GM13976 (cell line): ENCODE measurements around the gene GLB1L2.

Experiments used
- DNase-seq: peaks from one replicate; pipeline ENCODE4 v3.0.0; 2012; ENCODE audit warnings: low spot score
- CTCF ChIP-seq: IDR thresholded peaks from 2 replicates; pipeline ENCODE4 v1.5.1; 2012; ENCODE audit warnings: borderline replicate concordance, mild to moderate bottlenecking; ENCODE audit not compliant: insufficient read depth; ENCODE audit errors: extremely low read depth, missing control alignments, control extremely low read depth
- in situ Hi-C: fragments of 300-500 bp; cut with MboI; formaldehyde crosslinking; loops from one replicate; pipeline ENCODE4 v1.12.0; 2022; ENCODE audit warnings: low sequenced_read_pairs, mixed read lengths, inconsistent platforms; ENCODE audit not compliant: unreplicated experiment

The GLB1L2 gene

GRCh38 chr11:134333946-134334345 lies 2.2 kb downstream of the GLB1L2 start:
- in situ Hi-C loops = no loop called here
- no peak for DNase-seq
- TF ChIP-seq CTCF = no peak

GRCh38 chr11:134334796-134335571 lies 3.2 kb downstream of the GLB1L2 start:
- no peak for TF ChIP-seq CTCF
- DNase-seq = no peak
- in situ Hi-C loops = no loop called here

GRCh38 chr11:134337051-134337450 lies 5.3 kb downstream of the GLB1L2 start:
- no peak for DNase-seq
- in situ Hi-C loops = no loop called here
- no peak for TF ChIP-seq CTCF

- DNase-seq = no peak
- TF ChIP-seq CTCF = no peak
- in situ Hi-C loops = no loop called here
These were observed 6.3 kb downstream of the GLB1L2 start for GRCh38 chr11:134338068-134338467.

- in situ Hi-C loops = no loop called here
- no peak for DNase-seq
- TF ChIP-seq CTCF = no peak
These were observed 6.9 kb downstream of the GLB1L2 start for GRCh38 chr11:134338654-134339053.

GRCh38 chr11:134339756-134340155 lies 8.0 kb downstream of the GLB1L2 start:
- in situ Hi-C loops = no loop called here
- DNase-seq = no peak
- TF ChIP-seq CTCF = no peak
